GM12801 (cell line): ENCODE results near the gene RBMS1.

ENCODE experiments used
- CTCF ChIP-seq: IDR thresholded peaks from one replicate; pipeline ENCODE4 v1.5.1; 2011; ENCODE audit warnings: control low read depth; ENCODE audit not compliant: insufficient read length; ENCODE audit errors: extremely low read depth

RBMS1 gene

DNA sequence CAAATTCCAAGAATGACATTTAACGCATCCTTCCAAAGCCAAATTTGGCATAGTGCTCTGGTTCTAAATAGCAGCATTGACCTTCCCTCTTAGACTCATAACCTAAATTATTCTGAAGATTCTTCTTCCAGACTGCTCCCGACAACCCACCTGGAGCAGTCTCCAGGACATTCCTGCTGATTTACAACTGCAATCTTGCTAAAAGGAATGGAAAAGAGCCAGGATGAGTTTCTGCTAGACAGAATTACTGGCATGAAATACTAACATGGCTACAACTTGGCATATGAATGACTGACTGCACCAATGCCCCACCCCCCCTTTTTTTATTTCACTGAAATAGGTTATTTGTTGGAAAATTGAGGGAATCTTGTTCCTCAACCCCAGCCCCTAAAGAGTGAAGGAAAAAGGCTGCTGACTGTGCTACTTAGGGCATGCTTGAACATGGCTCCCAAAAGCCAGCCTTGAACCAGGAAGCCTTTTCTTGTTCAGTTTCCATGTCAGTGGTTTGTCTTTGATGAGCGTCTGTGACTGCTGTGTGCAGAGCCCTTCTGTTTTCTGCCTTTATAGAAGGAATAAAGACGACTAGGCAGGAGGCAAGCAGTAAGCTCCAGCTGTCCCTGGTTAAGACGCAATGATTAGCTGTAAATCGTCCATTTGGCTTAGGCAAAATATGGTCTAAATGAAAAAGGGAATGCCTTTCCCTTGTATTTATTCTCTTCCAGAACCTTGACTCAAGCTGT, 246.1 kb downstream of the RBMS1 start:
- TF ChIP-seq CTCF = no peak

DNA sequence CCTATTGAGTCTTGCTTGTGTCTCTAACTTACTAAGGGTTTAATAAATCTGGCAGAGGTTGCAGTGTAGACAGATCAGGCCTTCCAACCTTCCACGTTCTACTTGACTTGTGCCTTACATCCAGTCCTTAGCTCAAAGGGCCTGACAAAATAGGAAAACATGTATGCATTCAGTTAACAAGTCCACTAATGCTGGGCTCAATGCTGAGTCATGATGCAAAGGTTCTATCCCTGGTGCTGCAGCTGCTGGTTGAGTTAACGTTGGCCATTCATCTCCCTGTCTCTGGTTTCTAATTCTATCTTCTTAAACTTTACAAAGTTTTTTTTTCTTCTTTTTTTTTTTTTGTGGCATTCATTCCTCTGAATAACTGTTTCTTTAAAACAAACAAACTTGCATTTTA, 247.3 kb downstream of the RBMS1 start:
- TF ChIP-seq CTCF = no peak

- no peak for TF ChIP-seq CTCF
These were observed 247.9 kb downstream of the RBMS1 start for GRCh38 chr2:160245614-160246155.

DNA sequence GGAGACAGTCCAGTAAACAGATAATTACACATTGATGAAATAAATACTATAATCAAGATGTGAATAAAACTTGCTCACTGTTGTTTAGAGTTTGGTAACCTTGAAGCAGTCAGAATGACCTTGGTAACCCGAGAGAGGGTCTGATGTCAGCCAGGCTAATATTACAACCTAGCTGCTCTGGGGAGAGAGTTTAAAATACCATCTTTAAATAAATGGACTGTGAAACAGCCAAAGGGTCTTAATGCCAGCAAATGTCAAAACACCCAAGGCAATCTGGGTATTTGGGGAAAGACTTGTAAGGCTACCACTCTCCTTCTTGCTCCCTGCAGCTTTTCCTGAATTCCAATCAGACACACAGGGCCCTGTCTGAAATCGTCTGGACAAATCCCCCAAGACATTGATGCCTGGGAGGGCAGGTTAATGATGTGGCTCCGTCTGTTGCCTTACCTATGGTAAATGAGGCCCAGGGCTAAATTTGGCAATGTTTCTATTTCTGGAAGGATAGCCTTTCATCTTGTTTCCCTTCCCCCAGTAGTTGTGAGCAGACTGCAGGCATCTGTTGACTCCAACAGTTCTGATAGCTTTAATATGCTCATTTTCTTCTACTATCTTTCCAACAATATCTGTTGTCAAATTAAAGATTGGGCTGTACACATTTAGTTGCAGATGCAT, 250.6 kb downstream of the RBMS1 start:
- no peak for TF ChIP-seq CTCF

DNA sequence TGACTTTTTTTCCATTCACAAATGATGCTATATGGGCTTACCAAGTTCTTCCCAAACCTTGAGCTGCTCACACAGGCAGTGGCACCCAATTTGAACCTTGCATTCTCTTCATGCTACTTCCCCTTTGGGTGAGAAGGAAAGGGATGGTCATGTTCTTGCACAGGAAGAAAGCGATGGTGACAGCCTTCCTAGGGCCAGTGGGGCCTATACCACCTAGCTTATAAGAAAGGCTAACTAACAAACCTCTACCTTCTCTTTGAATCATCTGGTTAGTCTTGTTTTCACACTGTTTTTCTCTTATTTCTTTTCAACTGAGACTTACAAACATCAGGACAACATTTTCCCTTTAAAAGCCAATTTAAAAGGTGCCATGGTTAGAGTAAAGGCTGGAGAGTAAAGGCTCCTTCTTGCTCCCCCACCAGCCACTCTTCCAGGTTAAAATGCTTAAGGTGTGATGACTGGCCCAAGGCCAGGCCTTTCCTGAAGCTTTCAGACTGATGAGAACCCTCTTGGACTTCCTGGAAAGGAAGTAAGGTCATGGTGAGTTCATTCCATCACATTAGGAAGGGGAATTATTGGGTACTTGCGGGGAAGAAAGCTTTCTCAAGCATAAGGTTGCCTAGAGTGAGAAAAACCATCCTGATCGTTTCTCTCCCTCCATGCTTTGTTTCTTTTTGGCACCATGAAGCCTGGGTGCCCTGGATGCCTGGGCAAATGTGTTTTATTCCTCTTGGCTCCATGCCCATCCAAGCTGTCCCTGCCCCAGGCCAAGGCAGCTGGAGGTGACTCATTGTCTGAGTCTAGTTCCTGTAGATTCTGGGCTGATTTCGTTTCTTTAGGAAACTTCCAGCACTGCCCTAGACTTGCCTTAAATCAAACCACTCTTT, 252.1 kb downstream of the RBMS1 start:
- no peak for TF ChIP-seq CTCF

DNA sequence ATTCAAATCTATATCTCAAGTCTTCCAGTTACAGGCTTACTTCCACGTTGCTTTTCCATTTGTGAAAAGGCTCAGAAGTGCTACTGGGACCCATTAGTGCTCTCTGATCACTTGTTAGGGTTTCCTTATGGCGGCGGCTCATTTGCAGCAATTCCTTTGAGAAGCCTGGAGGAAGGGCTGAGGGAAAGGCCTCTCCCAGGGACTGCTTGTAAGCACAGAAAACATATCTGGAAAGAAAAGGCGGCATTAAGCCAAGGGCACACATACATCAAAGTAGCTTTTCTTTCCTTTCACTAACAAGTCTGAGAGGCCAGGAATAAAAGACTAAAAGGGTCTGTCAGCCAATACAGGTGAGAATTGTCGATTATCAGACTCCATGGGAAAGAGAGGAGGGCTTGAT, 254.2 kb downstream of the RBMS1 start:
- no peak for TF ChIP-seq CTCF

DNA sequence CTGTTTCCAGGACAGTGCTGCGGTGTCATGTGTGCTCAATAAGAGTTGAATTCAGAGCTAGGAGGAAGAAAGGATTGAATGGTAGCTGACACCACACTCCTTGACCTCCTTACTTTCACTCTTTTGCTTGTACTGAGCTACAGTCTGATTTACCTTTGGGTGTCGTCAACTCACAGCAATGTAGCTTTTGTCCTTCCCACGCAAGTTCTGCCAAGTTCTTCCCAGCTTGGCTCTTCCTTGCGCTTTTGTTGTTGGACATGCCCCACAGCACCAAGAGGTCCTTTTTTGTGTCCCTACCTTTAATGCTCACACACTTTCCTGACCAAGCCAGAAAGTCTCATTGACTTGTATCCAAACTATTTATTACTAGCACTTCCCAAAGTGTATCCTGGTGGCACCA, 255.2 kb downstream of the RBMS1 start:
- TF ChIP-seq CTCF = no peak
